Activated CD8-positive, alpha-beta T cell treated with anti-CD3 and anti-CD28 coated beads for 36 hours (primary cell): ENCODE results near the gene B3GNT3. TPM values are rescaled to one million over a fixed set of nuclear protein-coding genes. Genes with fewer than 3 reads are reported as not detected.

ENCODE experiments used
- ATAC-seq: fragments of 200-7000 bp; cut with Tn5 transposase; one replicate; pipeline ENCODE4 v1.10.0; 2021; ENCODE audit warnings: mild to moderate bottlenecking, moderate library complexity
- CTCF ChIA-PET: fragments of 350-600 bp; sonication (Branson Sonifier 250); formaldehyde crosslinking; loops from one replicate; lab custom pipeline; 2021; ENCODE audit warnings: antibody characterized with exemption; lab: Charles Lee
- POLR2A ChIA-PET: fragments of 350-600 bp; sonication (Branson Sonifier 250); formaldehyde crosslinking; loops from one replicate; lab custom pipeline; 2021; ENCODE audit warnings: antibody characterized with exemption; lab: Charles Lee
- DNase-seq: peaks from one replicate; pipeline ENCODE4 v3.0.0-alpha.2; 2020
- H3K27ac Mint-ChIP-seq: one replicate; pipeline ENCODE4 v1.8.0; 2021; ENCODE audit warnings: mild to moderate bottlenecking, mixed read lengths
- H3K27me3 Mint-ChIP-seq: one replicate; pipeline ENCODE4 v1.8.0; 2021; ENCODE audit warnings: mixed read lengths
- H3K36me3 Mint-ChIP-seq: one replicate; pipeline ENCODE4 v1.8.0; 2021; ENCODE audit warnings: low read depth, mixed read lengths
- H3K4me1 Mint-ChIP-seq: one replicate; pipeline ENCODE4 v1.8.0; 2021; ENCODE audit warnings: low read depth, mixed read lengths
- H3K4me3 Mint-ChIP-seq: one replicate; pipeline ENCODE4 v1.8.0; 2021; ENCODE audit warnings: mild to moderate bottlenecking, moderate library complexity, mixed read lengths
- H3K9me3 Mint-ChIP-seq: one replicate; pipeline ENCODE4 v1.8.0; 2021; ENCODE audit warnings: mixed read lengths
- CTCF ChIP-seq: fragments of 200-600 bp; IDR thresholded peaks from one replicate; pipeline ENCODE4 v1.8.0; 2022; ENCODE audit warnings: antibody characterized with exemption, mild to moderate bottlenecking
- intact Hi-C: fragments of 100-400 bp; cut with micrococcal nuclease; formaldehyde crosslinking; loops from one replicate; pipeline ENCODE4 v1.10.0; 2022
- total RNA-seq, 2 experiments: library from RNA; stranded (reverse); gene quantifications; one replicate each; pipeline ENCODE4 v1.2.3, GENCODE V29; 2021

Gene B3GNT3
- total RNA-seq, 2 experiments from 2014 or later, result 0.20 TPM; not detected in 1

DNA sequence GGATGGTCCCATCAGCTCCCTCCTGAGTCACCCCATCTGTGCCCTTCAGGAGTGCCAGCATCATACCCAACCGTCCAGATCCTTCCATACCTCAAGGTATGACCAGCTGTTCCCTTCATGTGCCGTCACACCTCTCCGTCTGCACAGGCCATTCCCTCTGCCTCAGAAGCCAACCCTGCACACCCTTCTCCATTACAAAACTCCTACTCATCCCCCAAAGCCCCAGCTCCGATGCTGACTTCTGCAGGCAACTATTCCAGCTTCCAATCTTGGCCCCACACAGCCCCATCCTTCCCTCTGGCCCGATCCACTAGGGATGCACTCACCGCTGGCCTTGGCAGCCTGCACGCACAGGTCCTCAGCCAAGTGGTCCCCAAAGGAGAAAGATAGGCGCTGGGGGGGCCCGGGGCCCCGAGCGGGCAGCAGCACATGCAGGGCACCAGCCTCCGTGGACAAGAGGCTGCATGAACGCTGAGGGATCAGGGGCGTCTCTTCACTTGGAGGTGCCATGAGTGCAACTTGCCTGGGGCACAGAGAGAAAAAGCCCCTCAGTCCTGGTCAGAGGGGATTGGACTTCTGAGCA, 49.1 kb downstream of the B3GNT3 start:
- ChIA-PET CTCF (interaction anchor here (2.0 kb wide), 1 partner anchor 89 kb away, joined by 5 read pairs; the partner anchor contains the start of gene CCDC124), POLR2A (interaction anchor here (1.3 to 2.2 kb wide), 6 partner anchors 10 to 95 kb away, joined by 3 to 11 read pairs (median 6); no protein-coding TSS in a partner anchor)
- H3K27me3 Mint-ChIP-seq, result no peaks in the 10 kb centered on the region
- ATAC-seq (no peak), DNase-seq (no peak)
- H3K4me1 Mint-ChIP-seq, result peaks cover 46% of the 10 kb centered on the region
- intact Hi-C loops, result no loop called here
- H3K36me3 Mint-ChIP-seq, result peaks cover 60% of the 10 kb centered on the region
- no peak for TF ChIP-seq CTCF
- no peaks in the 10 kb centered on the region for H3K9me3 Mint-ChIP-seq
- H3K4me3 Mint-ChIP-seq, result peak overlapping the region; percentile 42
- H3K27ac Mint-ChIP-seq, result peak overlapping the region; percentile 78

- ChIA-PET POLR2A (interaction anchor here (0.6 to 7.6 kb wide), 8 partner anchors 9 to 94 kb away, joined by 3 to 143 read pairs (median 4); partner anchors contain the start of genes CCDC124, FCHO1 and RPL18A), CTCF (interaction anchor here (1.2 to 6.1 kb wide), 4 partner anchors 10 to 92 kb away, joined by 3 to 39 read pairs (median 4); partner anchors contain the start of gene RPL18A)
- no peaks in the 10 kb centered on the region for H3K27me3 Mint-ChIP-seq
- peak; percentile 47 for DNase-seq
- TF ChIP-seq CTCF, result no peak
- ATAC-seq, result no peak
- intact Hi-C loops, result no loop called here
- no peaks in the 10 kb centered on the region for H3K9me3 Mint-ChIP-seq
- peak overlapping the region; percentile 93 for H3K27ac Mint-ChIP-seq
- H3K36me3 Mint-ChIP-seq, result peaks cover 46% of the 10 kb centered on the region
- H3K4me3 Mint-ChIP-seq, result peak overlapping the region; percentile 85
- peaks cover 55% of the 10 kb centered on the region for H3K4me1 Mint-ChIP-seq
Observed at GRCh38 chr19:17846146-17846545, 51.2 kb downstream of the B3GNT3 start.

DNA sequence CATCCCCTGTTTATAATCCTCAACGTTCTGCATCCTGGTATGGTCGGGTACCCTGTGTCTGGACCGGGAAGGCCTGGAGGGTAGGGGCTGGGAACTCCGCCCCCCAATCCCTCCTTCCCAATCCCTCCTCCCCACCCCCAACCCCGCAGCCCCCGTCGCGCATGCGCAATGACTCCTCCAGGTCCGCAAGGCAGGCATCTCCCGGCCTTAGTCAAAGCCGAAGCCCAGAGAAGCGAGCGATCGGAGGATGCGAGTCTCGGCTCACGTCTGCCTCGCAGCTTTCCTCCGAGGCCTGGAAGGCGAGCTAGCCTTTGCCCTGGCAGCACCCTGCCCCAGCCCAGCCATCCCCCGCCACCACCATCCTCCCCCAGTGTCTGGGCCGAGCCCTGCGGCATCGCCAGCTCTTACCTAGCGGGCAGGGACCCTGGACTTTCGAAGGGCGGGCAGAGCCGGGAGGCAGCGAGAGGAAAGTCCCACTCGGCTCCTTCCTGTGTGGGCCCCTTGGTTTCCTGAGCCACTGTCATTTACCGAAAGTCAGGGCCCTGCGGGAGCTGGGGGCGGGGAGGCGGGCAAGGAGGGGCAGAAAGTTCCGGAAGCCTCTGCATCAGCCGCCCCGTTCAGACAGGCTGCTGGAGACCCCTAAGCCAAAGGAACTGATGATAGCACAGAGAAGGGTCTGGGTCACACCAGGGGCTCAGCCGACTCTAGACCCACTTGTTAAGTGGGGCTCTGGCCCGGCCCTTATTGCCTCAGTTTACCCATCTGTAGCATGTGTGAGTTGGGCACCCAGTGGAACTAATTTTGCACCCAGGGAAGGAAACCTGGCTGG, 52.8 kb downstream of the B3GNT3 start, which contains the start of gene JAK3:
Gene JAK3 (minus strand): TSS at position 445 of the 829 bp plus-strand sequence. CDS start 3,565 bp downstream, outside the sequence.
- ChIA-PET CTCF (interaction anchor here (0.7 to 6.1 kb wide), 8 partner anchors 9 to 352 kb away, joined by 3 to 39 read pairs (median 3); partner anchors contain the start of gene RPL18A), POLR2A (interaction anchor here (0.9 to 7.6 kb wide), 11 partner anchors 10 to 321 kb away, joined by 3 to 143 read pairs (median 3); partner anchors contain the start of genes CCDC124, FCHO1, MAP1S and RPL18A)
- ATAC-seq (peak; percentile 85), DNase-seq (peak; percentile 96)
- H3K9me3 Mint-ChIP-seq, result peaks cover 3% of the 10 kb centered on the region
- TF ChIP-seq CTCF, result no peak
- H3K27ac Mint-ChIP-seq, result peak within 1 kb of the TSS; percentile 93
- intact Hi-C loops, result no loop called here
- peaks cover 61% of the 10 kb centered on the region for H3K4me1 Mint-ChIP-seq
- no peaks in the 10 kb centered on the region for H3K27me3 Mint-ChIP-seq
- peak within 1 kb of the TSS; percentile 85 for H3K4me3 Mint-ChIP-seq
- peaks cover 34% of the 10 kb centered on the region for H3K36me3 Mint-ChIP-seq

DNA sequence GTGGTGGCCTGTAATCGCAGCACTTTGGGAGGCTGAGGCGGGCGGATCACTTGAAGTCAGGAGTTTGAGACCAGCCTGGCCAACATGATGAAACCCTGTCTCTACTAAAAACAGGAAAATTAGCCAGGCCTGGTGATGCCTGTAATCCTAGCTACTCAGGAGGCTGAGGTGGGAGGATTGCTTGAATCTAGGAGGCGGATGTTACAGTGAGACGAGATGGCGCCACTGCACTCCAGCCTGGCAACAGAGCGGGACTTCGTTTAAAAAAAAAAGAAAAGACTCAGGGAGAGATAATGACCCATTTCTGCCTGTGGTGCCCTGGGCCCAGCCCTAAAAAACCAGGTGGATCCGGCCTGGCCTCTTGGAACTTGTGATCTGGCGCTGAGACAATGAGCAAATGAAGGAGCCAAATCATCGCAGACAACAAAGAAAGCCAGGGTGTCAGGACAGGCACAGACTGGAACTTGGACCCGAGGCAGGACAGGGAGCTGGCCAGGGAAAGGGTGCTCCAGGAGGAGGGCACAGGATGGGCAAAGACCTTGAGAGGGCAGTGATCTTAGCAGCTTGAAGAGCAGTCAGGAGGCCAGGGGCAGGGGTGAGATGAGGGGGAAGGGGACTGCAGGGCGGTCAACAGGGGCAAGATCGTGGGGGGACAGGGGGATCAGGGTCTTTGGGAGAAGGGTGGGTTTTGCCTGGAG, 53.8 kb downstream of the B3GNT3 start:
- intact Hi-C loops, result no loop called here
- Mint-ChIP-seq H3K27ac (peak overlapping the region; percentile 93), H3K36me3 (peaks cover 25% of the 10 kb centered on the region), H3K4me1 (peaks cover 55% of the 10 kb centered on the region), H3K9me3 (peaks cover 3% of the 10 kb centered on the region), H3K27me3 (no peaks in the 10 kb centered on the region), H3K4me3 (peak overlapping the region; percentile 85)
- no peak for DNase-seq
- TF ChIP-seq CTCF, result no peak
- POLR2A ChIA-PET, result interaction anchor here (0.9 to 7.6 kb wide), 7 partner anchors 9 to 322 kb away, joined by 3 to 143 read pairs (median 3); partner anchors contain the start of genes CCDC124 and RPL18A
- CTCF ChIA-PET, result interaction anchor here (0.6 to 6.1 kb wide), 4 partner anchors 11 to 84 kb away, joined by 3 to 39 read pairs (median 7); partner anchors contain the start of genes CCDC124 and RPL18A
- no peak for ATAC-seq
